ENCODE measurements around the gene TTC7B.
"Not testable (repeated sequence)": the region's sequence is repeated elsewhere in the genome, so short reads cannot be mapped to it uniquely, and the experiment has no call there.

Gene TTC7B

DNA sequence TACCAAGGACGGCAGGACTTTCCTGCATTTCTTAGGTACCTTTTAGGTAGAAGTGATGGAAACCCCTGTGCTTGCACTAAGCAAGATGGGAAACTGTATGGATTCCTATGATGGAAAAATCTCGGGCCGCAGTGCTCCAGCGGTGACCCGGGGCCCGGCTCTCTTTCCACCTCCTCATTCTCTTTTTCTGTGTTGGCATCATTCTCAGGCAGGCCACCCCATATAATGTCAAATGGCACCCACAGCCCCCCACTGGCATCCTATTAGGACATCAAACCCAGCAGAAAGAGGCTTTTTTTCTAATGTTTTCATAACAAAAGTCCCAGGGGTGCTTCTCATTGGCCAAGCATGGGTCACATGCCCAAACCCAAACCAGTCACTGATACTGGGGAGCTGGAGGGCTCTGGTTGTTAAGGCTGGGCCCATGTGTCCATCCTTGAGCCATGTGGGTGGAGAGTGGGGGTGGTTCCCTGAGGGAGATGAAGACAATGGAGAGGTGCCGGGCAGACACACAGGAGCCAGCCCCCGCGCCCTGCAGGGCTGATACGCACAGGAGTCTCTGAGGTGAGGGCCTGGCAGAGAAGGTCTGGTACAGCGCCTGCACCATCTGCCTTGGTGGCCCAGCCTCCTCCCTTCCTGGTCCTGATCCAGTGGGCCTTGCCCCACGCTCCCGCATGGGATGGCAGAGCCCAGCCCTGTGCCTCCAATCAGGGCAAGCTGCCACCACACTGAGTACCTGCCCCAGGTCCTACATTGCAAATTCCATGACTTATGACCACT is 277.3 kb downstream of the TTC7B start:
- no peak for DNase-seq

DNA sequence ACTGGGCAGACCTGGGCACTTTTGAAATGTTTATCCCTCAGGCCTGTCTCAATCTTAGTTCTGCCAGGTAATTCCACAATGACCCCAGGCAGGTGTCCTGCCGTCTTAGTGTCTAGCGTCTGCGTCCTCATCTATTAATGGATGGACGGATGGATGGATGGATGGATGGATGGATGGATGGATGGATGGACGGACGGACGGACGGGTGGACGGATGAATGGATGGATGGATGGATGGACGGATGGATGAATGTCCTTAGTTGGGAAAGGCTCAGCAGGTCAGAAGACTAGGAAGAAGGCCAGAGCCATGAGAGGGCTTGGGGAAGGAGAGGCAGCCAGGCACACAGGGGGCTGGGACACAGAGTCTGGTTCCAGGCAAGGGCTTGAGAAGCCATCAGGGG is 278.1 kb downstream of the TTC7B start:
- DNase-seq: no peak

DNA sequence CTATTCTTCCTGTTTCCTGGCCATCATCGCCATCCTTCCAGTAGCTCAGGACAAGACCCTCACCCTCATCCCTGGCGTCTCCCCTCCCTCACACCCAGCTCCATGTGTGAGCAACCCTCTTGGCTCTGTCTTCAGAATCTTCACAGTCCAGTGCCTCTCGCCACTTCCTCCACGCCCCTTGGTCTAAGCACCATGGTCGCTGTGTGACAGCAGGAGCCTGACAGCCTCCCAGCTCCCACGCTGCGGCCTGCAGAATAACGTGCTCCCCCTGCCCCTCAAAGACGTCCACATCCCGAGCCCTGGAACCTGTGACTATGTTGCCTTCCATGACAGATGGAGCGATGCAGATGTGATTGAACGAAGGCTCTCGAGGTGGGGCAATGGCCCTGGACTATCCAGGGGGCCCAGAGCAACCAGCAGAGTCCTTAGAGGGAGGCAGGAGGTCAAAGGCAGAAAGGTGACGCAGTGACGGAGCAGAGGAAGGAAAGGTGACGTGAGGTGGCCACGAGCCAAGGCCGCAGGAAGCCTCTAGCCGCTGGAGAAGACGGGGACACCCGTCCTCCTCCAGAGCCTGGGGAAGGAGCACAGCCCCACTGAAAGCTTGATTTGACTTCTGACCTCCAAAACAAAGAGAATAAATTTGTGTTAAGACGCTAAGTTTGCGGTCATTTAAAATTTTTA is 279.6 kb downstream of the TTC7B start:
- DNase-seq: no peak

DNA sequence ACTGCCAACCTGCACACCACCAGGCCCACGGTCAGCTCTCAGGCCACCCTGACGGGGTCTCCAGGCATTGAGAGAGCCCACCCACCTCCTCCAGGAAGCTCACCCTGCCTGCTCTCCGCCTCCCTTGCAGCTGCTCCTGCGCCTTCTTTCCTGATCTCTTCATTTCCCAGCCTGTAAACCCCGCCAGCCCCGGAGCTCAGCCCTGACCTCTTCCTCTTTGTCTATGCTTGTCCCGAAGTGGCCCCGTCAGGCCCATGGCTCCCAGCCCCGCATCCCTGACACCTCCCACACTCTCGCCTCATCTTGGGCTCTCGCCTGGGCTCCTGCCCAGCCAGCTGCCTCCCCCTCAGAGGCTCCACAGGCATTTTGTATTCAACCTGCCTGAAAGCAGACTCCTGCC is 280.1 kb downstream of the TTC7B start:
- no peak for DNase-seq

DNA sequence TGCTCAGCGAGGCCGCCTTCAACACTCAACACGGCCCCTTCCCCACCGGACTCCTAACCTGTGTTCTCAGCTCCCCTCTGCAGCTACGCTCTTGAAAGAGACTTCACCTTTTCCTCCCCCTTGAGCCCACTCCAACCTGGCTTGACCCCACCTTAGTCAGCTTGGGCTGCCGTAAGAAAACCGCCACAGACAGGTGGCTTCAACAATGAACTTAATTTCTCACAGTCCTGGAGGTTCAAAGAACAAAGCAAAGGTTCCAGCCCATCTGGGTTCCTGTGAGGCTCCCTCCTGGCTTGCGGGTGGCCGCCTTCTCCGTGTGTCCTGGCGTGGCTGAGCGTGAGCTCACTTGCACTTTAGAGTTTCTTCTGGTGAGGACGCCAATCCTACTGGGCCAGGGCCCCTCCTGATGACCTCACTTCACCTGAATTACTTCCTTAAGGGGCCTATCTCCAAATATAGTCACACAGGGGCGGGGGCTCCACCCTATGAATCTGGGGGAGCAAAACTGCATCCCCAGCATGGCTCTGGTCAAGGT is 280.6 kb downstream of the TTC7B start:
- no peak for DNase-seq

DNA sequence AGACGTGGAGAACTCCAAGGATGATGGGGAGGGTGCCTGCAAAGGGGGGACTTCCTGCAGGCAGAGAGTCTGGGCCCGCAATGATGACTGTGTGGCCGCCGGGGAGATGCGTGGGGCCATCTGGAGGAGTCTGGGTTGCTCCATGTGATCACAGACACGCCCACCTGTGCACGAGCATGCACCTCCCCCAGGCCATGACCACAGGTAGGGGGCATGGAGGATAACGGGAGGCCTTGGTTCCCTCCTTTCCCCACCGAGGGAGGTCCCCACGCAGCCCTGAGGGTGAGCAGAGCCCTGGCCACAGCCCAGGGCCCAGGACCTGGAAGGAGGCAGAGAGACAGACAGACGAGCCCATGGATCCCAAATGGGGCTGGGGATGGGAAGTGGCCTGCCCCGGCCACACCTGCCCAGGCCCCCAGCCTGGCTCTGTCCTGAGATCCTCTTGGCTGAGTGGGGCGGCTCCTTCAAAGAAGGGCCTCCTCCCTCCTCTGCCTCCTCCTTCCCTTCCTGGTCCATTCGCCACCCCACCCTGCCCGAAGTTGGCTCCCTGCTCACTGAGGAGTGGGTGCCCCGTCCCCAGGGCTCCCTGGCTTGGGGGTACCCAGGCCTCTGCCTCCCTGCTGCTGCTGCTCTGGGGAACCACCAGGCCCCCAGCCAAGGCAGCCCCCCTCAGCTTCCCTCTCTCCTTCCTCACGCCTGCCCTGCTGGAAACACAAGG is 281.2 kb downstream of the TTC7B start:
- DNase-seq: no peak

DNA sequence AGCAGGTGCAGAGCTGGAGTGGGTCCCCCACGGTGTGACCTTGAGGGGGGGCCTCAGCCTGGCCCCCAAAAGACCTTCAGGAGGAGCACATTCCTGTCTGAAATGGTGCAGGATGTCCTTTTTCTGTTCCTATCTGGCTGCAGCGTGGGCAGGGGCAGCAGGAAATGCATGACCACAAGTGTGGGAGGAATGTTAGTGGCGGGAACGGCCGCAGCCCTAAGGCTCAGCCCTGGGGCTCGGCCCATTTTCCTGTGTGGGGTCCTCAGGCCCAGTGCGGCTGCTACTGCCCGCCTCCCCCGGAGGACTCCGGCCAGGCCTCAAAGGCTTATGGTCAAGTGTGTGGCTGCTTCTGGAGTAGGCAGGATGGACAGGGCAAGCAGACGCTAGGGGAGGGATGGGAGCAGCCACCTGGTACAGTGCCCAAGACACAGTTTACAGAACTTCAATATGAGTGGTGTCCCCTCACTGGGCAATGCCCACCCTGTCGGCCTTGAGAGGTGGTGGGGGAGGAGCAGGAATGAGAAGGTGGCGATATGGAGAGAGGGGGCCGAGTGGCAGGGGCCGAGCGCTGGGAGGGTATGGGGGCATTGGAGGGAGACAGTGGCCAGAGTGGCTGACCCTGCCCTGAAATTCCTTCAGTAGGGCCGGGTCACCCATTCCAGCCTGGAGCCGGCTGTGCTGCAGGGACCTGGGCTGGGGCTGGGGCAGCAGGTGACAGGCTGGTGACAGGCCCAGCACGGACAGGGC is 282.0 kb downstream of the TTC7B start:
- no peak for DNase-seq

DNA sequence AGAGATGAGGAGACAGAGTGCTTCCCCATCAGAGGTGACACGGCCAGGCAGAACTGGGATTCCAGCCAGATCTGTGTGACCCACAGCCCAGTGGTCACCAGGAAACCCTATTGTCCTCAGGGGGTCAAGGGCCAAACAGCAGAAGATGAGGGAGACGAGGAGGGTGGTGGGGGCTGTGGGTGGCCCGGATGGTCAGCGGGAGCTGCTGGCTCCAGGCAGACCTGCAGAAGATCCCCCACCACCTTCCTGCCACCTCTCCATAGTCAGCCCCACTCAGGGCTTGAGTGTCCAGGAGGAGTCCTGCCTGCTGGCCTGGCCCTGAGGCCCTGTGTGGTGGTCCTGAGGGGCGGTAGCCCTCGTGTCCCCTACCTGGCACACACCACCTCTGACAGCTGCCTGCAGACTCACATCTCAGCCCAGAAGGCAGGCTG is 282.6 kb downstream of the TTC7B start:
- no peak for DNase-seq

DNA sequence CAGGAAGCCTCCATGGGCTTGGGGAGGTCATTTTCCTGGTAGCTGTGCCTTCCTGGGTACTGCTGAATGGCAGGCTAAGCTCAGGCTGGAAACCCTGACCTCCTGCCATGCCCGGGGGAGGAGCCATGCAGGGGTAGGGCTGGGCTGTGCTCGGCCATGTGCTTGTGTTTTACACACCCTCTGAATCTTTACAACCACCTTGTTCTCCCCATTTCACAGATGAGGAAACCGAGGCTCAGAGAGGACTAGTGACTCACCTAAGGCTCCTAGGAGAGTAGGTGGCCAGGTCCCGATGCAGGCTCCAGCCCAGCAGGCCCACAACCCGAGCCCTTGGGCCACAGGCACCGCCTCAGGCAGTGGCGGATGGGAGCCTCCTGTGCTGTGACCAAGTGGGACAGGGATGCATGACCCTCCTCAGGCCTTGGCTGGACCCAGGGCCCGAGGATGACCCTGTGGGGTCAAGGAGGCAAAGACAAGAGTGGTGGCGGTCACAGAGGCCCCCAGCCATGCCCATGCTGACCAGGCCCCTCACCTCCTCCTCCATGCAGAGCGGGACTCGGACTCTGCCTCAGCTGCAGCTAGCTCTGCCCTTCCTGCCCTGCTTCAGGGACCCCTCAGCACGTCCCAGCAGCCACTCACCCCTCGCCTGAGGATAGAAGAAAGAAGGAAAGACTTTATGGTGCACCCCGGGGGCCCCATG is 283.3 kb downstream of the TTC7B start:
- DNase-seq: no peak

DNA sequence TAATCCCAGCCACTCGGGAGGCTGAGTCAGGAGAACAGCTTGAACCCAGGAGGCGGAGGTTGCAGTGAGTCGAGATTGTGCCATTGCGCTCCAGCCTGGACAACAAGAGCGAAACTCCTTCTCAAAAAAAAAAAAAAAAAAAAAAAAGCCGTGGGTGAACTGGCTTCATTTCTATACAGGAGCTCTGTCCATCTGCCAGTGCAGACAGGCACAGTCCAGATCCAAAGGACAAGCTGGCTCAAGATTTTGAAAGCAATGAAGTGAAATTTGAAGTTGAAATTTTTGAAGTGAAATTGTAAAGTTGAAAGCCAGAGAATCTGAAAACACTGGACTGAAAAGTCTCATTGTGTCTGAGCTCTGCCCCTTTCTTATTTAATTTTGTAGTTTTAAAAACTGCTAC is 284.7 kb downstream of the TTC7B start:
- no peak for DNase-seq

DNA sequence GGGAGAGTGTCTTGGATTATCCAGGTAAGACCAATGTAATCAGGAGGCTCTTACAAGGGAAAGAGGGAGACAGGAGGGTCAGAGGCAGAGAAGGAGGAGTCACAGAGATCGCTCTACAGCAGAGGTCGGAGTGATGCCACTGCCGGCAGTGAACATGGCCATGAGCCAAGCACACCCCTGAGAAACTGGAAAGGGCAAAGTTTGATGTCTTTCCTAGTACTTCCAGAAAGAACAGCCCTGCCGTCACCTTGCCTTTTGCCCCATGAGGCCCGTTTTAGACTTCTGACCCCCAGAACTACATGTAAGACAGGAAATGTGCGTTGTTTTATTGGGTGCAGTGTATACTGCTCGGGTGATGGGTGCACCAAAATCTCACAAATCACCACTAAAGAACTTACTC is 285.7 kb downstream of the TTC7B start:
- DNase-seq: no peak

DNA sequence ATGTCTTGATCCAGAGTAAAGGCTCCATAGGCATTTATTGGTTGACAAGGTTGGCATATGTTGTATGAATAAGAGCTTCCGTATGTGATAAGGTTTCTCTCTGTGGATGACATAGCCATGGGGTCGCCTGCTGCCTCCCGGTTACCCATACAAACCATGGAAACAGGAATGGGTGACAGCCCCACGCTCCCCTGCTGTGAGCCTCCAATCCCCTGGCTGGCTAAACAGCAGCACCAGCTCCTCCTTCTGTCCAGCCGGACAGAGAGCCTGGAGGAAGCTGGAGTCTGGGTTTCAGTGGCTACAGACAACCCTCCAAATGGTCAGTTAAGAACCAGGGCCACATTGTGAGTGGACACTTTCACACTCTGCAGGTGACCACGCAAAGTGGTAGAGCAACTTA is 288.3 kb downstream of the TTC7B start:
- DNase-seq: no peak

DNA sequence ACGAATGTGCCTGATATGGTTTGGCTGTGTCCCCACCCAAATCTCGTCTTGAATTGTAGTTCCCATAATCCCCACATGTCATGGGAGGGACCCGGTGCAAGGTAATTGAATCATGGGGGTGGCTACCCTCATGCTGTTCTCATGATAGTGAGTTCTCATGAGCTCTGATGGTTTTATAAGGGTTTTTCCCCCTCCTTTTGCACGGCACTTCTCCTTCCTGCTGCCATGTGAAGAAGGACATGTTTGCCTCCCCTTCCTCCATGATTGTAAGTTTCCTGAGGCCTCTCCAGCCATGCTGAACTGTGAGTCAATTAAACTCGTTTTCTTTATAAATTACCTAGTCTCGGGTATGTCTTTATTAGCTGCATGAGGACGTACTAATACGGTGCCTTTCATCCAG is 289.7 kb downstream of the TTC7B start:
- not testable (repeated sequence) for DNase-seq

DNA sequence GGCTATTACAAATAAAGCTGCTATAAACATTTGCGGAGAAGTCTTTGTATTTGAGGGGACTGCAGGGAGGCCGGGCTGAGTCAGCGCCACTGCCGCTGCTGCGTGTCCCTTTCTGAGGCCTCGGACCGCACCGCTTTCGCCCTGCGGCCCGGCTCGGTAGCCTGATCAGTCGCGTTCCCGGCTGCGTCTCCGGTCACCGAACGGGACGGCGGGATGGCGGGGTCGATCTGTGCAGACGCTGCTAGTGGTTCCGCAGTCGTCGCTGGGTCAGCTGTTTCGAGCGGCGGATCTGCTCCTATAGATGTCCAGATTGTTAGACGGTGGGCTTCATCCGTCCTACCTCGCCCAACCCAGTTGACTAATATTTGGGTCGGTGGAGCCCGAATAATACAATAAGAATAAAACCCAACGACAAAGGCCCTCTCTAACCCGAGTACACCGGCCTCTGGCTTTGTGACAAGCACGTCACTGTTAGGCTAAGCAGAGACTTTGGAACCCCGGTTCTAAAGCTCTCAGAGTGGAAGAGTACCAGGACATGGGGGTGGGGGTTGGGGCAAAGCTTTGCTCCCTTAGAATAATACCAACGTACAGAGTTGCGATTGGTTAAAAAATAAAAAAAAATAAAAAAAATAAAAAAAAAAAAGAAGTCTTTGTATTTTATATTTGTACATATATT is 290.7 kb downstream of the TTC7B start:
- not testable (repeated sequence) for DNase-seq

DNA sequence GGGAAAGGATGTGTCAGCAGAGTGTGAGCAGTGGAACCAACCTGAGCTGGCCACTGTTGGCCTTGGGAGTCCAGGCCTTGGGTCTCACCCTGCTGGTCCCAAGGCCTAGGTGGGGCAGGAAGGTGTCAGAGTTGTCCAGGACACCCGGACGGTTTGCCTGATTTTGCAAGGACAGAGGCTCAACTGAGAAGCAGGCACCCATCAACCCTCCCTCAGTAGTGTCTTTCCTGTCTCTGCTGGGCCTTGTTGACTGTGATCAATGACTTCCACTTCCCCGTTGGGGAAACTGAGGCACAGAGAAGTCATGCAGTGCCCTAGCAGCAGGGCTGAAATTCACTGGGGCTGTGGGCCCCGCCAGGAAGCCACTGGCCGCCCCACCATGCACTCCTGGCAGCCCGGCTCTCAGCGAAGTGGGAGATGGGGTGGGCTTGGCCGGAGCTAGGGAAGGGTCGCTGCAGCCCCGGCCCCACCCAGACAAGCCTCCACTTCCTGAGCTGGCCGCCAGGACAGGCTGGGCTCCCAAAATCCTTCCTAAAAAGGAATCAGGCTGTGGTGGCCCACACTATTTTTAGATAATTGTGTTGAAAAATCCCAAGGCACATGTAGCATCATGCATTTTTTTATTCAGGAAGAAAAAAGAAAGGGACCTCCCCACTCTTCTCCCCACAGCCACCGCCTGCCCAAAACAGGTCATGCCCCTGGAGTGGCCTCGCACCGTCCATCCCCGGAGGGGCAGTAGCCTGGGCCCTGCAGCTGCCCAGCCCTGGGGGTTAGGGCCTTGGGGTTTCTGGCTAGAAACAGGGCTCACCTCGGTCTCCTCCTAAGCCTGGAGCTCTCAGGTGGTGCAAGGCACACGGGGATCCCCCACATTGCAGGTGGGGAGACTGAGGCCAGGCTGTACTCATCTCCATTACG is 292.0 kb downstream of the TTC7B start:
- no peak for DNase-seq

DNA sequence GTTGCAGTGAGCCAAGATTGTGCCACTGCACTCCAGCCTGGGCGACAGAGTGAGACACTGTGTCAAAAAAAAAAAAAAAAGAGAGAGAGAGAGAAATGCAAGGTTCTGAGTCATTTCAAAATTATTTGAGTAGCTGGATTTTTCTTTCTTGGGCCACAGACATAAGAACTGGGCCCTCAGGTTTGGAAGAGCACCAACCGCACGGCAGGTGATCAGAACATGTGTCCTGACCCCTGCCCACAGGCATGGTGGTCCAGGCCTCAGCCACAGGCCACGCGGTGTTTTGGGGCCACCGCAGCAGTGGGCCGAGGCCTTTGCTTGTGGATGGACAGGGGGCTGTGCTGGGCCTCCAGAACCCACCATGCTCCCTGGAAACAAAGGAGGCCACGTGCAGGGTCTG is 292.7 kb downstream of the TTC7B start:
- no peak for DNase-seq

DNA sequence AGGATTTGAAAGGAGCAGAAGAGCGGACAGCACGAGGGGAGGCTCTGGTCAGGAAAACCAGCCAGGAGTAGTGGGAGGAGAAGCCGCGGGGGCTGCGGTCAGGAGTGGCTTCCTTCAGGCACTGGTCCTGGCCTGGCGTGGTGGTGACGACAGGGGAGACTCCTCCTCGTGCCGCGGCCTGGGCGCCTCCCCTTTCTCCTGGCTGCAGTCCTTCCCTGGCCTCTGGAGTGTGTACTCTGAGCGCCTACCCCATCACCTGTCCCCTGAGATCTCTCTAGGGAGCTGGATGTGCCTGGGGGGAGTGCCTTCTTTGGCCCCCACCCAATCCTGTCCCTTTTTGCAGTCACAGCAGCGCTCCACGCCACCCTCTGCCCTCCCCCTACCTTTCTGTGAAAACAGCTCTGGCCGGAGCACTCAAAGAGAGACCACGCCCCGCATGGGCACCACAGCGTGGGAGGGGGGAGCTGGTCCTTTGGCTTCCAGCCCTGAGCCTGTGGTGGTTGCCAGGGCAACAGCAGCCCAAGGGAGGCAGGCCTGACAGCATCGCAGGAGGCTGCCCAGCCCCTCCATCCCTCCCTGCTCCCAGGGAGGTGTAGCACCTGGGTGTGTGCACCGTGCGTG is 293.5 kb downstream of the TTC7B start:
- DNase-seq: peak; percentile 34 to 45

DNA sequence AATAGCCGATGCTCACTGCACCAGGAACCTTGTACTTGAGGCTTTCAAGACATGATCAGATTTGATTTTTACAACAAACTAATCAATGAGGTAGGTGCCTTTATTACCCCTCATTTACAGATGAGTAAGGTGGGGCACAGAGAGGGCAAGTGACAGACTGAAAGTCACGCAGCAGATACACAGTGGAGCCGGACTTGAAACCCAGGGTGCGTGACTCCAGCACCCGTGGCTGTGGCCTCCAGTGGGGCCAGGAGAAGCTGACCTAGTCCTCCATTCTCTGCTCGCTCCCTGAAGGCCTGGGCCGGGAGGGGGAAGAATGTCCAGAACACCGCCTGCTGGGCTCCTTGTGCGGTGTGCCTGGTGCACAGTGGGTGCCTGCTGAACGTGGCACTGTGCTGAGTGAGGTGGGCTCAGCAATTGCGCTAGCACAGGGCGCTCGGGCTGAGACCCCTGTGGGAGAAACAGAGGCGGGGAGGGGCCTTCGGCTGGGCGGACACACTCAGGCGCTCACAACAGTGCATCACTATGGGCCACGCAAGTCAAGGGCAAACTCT is 294.2 kb downstream of the TTC7B start:
- no peak for DNase-seq

DNA sequence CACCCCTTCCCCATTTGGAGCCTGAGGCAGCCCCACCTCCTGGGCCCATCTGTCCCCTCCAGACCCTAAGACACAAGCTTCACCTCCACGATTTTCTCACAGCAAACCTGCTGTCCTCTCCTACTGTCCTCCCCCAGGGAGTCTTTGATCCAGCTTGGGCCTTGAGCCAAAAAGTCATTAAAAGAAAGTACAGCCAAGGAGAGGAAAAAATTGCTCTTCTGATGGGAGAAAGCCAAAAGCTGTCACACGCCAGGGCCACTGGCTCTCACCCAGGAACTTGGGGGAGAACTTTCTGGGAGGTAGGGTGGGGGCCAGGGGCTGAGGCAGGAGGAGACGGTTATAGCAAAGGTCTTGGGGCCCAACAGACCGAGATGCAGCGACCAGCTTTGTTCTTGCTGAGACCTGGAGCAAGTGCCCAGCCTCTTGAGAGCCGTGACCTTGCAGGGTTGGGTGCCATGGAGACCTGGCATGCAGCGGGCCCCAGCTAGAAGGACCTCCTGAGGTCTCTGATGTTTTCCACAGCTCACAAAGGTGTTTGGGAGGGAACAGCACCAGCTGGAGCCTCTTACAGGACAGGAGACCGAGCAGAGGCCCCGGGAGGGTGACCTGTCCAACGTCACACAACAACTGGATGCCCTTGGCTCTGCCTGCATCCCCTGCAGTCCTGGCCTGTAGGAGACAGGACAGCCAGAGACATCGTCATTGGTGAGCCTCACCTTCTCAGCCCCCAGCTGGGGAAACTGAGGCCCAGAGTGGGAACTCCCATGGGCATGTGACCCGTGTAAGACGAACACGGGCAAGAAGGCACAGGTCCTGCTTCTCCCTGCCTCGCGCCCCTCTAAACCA is 294.9 kb downstream of the TTC7B start:
- DNase-seq: no peak

All from NCI-H1930 (cell line).